ENCODE results near the gene NTN5.
A peak's percentile ranks its signal among the peaks of the same experiment; 100 is the strongest.
"Not testable (repeated sequence)": the region's sequence is repeated elsewhere in the genome, so short reads cannot be mapped to it uniquely, and the experiment has no call there.

NTN5 gene

DNA sequence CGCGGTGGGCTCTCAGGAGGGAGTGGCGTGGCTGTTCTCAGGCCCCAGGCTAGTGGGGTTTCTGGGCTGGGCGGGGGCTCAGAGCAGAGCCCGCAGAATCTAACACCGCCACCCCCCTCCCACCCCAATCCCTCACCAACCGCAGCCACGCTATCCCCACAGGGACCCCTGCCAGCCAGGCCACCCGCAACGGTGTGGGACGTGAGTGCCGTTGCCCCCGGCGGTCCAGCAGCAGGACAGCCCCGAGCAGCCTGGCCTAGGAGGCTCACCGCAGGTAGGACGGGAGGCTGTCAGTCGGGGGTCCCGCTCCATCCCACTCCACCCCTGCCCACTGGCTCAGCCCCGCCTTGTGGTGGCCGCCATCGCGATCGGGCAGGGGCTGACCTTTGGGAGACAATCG, at the start of gene NTN5:
TSS of gene NTN5 (minus strand) at position 24 of the 400 bp plus-strand sequence. CDS start 2,031 bp downstream, outside the sequence.
- Histone ChIP-seq H3K4me3 (no peak within 1 kb of the TSS), H3K27me3 (ENCODE audit: low read depth) (no peaks in the 10 kb centered on the region), H3K4me1 (peaks cover 2% of the 10 kb centered on the region; the same call in 1 of the 2 replicates), H3K9me3 (no peaks in the 10 kb centered on the region), H3K36me3 (replicated peaks) (no peaks in the 10 kb centered on the region)
- DNase-seq (ENCODE audit: low spot score in 2 of 2) = no peak
- in situ Hi-C loops (cut with MboI; ENCODE audit: low sequenced_read_pairs) = no loop called here

GRCh38 chr19:48722196-48722708, 49.4 kb upstream of the NTN5 start:
- DNase-seq (ENCODE audit: low spot score in 2 of 2) = no peak
- H3K36me3 ChIP-seq (replicated peaks) = no peaks in the 10 kb centered on the region
- in situ Hi-C loops (cut with MboI; ENCODE audit: low sequenced_read_pairs) = no loop called here
- no peaks in the 10 kb centered on the region for H3K27me3 ChIP-seq (ENCODE audit: low read depth)
- no peaks in the 10 kb centered on the region for H3K9me3 ChIP-seq
- H3K4me1 ChIP-seq = peaks cover 15% of the 10 kb centered on the region
- H3K4me3 ChIP-seq = no peak overlapping the region

- in situ Hi-C loops (cut with MboI; ENCODE audit: low sequenced_read_pairs) = no loop called here
- peak overlapping the region; percentile 56 for H3K4me3 ChIP-seq
- H3K27me3 ChIP-seq (ENCODE audit: low read depth) = no peaks in the 10 kb centered on the region
- H3K9me3 ChIP-seq = no peaks in the 10 kb centered on the region
- peak; percentile 98 to 99 for DNase-seq (ENCODE audit: low spot score in 2 of 2)
- H3K36me3 ChIP-seq (replicated peaks) = no peaks in the 10 kb centered on the region
- H3K4me1 ChIP-seq = peaks cover 15% of the 10 kb centered on the region
These were observed 47.9 kb upstream of the NTN5 start for GRCh38 chr19:48720613-48721296.

- DNase-seq (ENCODE audit: low spot score in 2 of 2) = no peak
- no peaks in the 10 kb centered on the region for H3K9me3 ChIP-seq
- H3K4me1 ChIP-seq = peaks cover 13% of the 10 kb centered on the region
- peak overlapping the region; percentile 56 for H3K4me3 ChIP-seq
- in situ Hi-C loops (cut with MboI; ENCODE audit: low sequenced_read_pairs) = no loop called here
- no peaks in the 10 kb centered on the region for H3K27me3 ChIP-seq (ENCODE audit: low read depth)
- no peaks in the 10 kb centered on the region for H3K36me3 ChIP-seq (replicated peaks)
These were observed 47.4 kb upstream of the NTN5 start for GRCh38 chr19:48720251-48720612.

DNA sequence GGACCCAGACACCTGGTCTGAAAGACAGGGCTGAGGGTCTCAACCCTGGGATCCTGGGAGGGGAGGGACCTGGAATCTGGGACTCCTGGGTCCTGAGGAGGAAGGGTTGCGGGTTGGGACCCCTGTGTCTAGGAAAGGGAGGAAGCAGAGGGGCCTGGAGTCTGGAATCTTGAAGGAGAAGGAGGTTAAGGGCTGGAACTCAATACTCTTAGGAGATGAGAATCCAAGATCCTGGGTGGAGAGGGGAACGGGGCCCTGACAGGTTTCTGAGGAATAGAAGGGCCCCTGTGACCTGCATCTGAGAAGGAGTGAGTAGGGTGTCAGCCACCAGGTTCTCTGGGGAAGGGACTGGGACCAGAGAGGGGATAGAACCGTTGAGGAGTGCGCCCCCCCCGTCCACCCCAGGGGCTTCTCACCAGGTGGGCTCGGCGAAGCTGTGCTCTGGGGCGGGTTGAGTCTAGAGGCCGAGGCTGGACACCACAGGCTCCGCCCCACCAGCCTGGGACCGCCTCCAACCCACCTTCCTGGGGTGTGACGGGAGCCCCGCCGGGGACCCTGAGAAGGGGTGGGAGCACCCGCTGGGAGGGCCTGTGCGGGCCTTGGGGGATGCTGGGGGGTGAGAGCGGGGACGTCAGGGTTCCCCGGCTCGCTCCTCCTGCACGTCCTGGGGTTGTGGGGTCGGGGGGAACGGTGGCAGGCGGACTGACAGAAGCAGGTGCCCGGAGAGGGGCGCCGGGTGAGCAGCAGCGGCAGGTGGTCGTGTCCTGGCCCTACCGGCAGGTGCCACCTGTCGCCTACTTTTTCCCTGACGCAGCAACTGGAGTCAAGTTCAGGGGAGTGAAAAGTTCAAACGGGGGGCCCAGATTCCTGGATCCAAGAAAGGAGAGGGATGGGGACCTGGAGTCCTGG, 46.7 kb upstream of the NTN5 start, which contains the start of gene MAMSTR:
TSS of gene MAMSTR (minus strand) at position 463 of the 909 bp plus-strand sequence. CDS start 694 bp downstream, outside the sequence.
- Histone ChIP-seq H3K27me3 (ENCODE audit: low read depth) (no peaks in the 10 kb centered on the region), H3K9me3 (no peaks in the 10 kb centered on the region; the same call in 1 of the 2 replicates), H3K4me1 (peaks cover 15% of the 10 kb centered on the region), H3K4me3 (peak within 1 kb of the TSS; percentile 56), H3K36me3 (replicated peaks) (no peaks in the 10 kb centered on the region)
- DNase-seq (ENCODE audit: low spot score in 2 of 2) = peak in 1 of 2 experiments; percentile 21
- in situ Hi-C loops (cut with MboI; ENCODE audit: low sequenced_read_pairs) = no loop called here

GRCh38 chr19:48718711-48719231, 46.0 kb upstream of the NTN5 start:
- no peaks in the 10 kb centered on the region; the same call in 1 of the 2 replicates for H3K36me3 ChIP-seq (replicated peaks)
- H3K27me3 ChIP-seq (ENCODE audit: low read depth) = no peaks in the 10 kb centered on the region
- peaks cover 15% of the 10 kb centered on the region for H3K4me1 ChIP-seq
- in situ Hi-C loops (cut with MboI; ENCODE audit: low sequenced_read_pairs) = no loop called here
- DNase-seq (ENCODE audit: low spot score in 2 of 2) = peak in 1 of 2 experiments; percentile 31
- H3K9me3 ChIP-seq = no peaks in the 10 kb centered on the region; the same call in 1 of the 2 replicates
- no peak overlapping the region for H3K4me3 ChIP-seq

GRCh38 chr19:48718106-48718505, 45.3 kb upstream of the NTN5 start:
- H3K9me3 ChIP-seq; DNase-seq (ENCODE audit: low spot score in 2 of 2); in situ Hi-C loops (cut with MboI; ENCODE audit: low sequenced_read_pairs); H3K36me3 ChIP-seq (replicated peaks); H3K27me3 ChIP-seq (ENCODE audit: low read depth); H3K4me3 ChIP-seq: not testable (repeated sequence)
- peaks cover 18% of the 10 kb centered on the region for H3K4me1 ChIP-seq

- peak in 1 of 2 experiments; percentile 38 for DNase-seq (ENCODE audit: low spot score in 2 of 2)
- Histone ChIP-seq H3K9me3 (no peaks in the 10 kb centered on the region; the same call in 1 of the 2 replicates), H3K4me3 (no peak overlapping the region), H3K36me3 (replicated peaks) (no peaks in the 10 kb centered on the region; the same call in 1 of the 2 replicates), H3K27me3 (ENCODE audit: low read depth) (no peaks in the 10 kb centered on the region), H3K4me1 (peaks cover 22% of the 10 kb centered on the region)
- in situ Hi-C loops (cut with MboI; ENCODE audit: low sequenced_read_pairs) = no loop called here
These were observed 43.9 kb upstream of the NTN5 start for GRCh38 chr19:48716562-48717291.

DNA sequence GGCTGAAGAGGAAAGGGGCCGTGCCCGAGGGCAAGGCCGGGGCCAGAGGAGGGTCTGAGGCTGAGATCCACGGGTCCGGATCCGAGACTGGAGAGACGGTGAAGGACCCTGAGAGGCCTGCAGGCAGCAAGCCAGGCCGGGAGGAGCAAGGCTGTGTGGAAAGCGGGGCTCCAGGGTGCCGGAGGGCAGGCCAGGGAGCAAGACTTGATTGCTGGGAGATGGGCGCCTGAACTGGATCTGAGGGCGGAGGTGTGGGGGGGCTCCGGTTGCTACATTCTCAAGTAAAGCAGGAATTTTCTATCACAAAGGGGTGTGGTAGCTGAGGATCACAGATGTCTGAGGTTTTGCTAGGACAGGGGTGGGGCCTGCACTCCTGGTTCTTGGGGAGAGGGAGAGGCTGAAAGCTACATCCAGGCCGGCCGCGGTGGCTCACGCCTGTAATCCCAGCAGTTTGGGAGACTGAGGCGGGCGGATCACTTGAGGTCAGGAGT, 42.9 kb upstream of the NTN5 start:
- Histone ChIP-seq H3K4me1 (peaks cover 22% of the 10 kb centered on the region), H3K36me3 (replicated peaks) (no peaks in the 10 kb centered on the region; the same call in 1 of the 2 replicates), H3K4me3 (no peak overlapping the region), H3K9me3 (no peaks in the 10 kb centered on the region; the same call in 1 of the 2 replicates), H3K27me3 (ENCODE audit: low read depth) (no peaks in the 10 kb centered on the region)
- DNase-seq (ENCODE audit: low spot score in 2 of 2) = no peak
- in situ Hi-C loops (cut with MboI; ENCODE audit: low sequenced_read_pairs) = no loop called here

DNA sequence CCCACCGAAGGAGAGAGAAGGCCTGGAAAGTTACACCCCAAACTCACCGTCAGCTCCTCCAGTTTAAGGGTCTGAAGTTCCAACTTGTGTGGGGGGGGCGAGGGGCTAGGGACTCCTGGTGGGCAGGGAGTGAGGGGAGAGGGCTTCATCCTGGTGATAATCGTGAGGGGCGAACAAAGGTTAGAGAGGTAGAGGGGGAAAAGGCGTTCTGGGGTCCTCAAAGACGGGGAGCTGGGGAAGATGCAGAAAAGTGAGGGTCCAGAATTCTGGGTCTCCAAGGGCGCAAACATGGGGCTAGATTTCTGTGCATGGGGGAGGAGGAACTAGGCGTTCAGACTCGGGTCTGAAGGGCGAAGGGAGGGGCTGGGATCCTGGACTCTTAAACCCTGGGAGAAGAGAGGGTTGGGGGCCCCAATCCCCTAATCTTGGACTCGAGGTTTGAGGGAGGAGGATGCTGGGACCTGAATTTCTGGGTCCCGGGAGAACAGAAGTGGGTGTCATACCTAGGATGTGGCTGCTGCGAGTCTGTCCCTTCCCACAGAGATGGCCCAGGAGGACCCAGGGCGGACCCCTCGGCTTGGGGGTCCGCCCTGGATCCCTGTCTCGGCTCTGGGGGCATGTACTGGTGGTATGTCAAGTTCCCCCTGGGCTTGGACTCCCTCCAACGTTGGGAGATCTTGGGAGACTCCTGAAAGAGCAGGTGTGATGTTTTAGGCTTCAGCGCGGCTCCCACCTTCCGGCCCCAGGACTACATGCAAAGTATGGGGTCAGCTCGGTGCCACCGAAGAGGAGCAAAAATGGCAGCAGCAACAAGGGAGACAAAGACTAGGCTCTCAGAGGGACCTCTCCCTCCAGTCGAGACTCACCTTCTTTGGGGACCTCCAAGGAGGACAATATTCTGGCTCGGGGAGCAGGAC, 42.2 kb upstream of the NTN5 start:
- Histone ChIP-seq H3K9me3 (no peaks in the 10 kb centered on the region; the same call in 1 of the 2 replicates), H3K4me1 (peaks cover 18% of the 10 kb centered on the region), H3K36me3 (replicated peaks) (no peaks in the 10 kb centered on the region; the same call in 1 of the 2 replicates), H3K27me3 (ENCODE audit: low read depth) (no peaks in the 10 kb centered on the region), H3K4me3 (peak overlapping the region; percentile 46)
- in situ Hi-C loops (cut with MboI; ENCODE audit: low sequenced_read_pairs) = no loop called here
- no peak for DNase-seq (ENCODE audit: low spot score in 2 of 2)

DNA sequence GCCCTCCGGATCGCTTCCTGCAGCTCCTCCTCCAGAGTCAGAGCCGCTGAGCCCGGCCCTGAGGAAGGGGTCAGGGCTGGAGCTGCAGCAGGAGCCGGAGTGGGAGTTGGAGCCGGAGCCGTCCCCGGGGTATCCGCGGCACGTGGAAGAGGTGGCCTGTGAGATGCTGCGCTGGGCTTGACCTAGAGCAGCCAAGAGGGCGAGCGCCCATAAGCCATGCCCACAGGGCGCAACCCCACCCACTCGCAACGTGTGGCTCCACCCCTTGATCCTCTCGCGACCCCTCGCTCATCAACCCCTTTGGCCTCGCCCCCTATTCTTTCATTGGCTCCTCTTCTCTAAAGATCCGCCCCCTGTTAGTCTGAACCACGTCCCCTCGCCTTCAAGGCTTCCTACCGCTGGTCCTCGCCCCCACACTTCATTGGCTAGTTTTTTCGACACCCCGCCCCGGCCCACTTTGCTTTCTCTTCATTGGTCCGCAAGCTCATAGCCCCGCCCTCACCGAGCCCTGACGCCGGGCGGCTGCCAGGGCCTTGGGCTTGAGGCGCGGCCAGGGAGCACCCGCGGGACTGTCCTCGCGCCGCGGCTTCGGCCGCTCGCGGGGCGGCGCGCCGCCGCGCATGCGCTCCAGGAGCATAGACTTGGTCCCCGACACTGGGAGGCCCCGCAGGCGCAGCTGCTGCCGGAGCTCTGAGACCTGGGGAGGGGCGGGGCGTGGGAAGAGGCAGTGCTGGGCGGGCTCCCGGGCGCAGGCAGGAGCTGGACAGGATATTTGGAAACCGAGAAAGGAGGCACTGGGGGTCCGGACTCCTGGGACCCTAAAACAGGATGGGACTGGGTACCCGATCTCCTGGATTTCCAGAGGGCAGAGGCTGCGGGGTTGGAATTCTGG, 41.3 kb upstream of the NTN5 start:
- DNase-seq (ENCODE audit: low spot score in 2 of 2) = peak; percentile 100
- peak overlapping the region; percentile 89 for H3K4me3 ChIP-seq
- H3K36me3 ChIP-seq (replicated peaks) = no peaks in the 10 kb centered on the region; the same call in 1 of the 2 replicates
- no peaks in the 10 kb centered on the region for H3K27me3 ChIP-seq (ENCODE audit: low read depth)
- in situ Hi-C loops (cut with MboI; ENCODE audit: low sequenced_read_pairs) = no loop called here
- no peaks in the 10 kb centered on the region; the same call in 1 of the 2 replicates for H3K9me3 ChIP-seq
- H3K4me1 ChIP-seq = peaks cover 17% of the 10 kb centered on the region
